ENCODE measurements around the gene SYNJ1. TPM values are rescaled to one million over a fixed set of nuclear protein-coding genes. Genes with fewer than 3 reads are reported as not detected.
"Not testable (repeated sequence)": the region's sequence is repeated elsewhere in the genome, so short reads cannot be mapped to it uniquely, and the experiment has no call there.

Gene SYNJ1, protein sequence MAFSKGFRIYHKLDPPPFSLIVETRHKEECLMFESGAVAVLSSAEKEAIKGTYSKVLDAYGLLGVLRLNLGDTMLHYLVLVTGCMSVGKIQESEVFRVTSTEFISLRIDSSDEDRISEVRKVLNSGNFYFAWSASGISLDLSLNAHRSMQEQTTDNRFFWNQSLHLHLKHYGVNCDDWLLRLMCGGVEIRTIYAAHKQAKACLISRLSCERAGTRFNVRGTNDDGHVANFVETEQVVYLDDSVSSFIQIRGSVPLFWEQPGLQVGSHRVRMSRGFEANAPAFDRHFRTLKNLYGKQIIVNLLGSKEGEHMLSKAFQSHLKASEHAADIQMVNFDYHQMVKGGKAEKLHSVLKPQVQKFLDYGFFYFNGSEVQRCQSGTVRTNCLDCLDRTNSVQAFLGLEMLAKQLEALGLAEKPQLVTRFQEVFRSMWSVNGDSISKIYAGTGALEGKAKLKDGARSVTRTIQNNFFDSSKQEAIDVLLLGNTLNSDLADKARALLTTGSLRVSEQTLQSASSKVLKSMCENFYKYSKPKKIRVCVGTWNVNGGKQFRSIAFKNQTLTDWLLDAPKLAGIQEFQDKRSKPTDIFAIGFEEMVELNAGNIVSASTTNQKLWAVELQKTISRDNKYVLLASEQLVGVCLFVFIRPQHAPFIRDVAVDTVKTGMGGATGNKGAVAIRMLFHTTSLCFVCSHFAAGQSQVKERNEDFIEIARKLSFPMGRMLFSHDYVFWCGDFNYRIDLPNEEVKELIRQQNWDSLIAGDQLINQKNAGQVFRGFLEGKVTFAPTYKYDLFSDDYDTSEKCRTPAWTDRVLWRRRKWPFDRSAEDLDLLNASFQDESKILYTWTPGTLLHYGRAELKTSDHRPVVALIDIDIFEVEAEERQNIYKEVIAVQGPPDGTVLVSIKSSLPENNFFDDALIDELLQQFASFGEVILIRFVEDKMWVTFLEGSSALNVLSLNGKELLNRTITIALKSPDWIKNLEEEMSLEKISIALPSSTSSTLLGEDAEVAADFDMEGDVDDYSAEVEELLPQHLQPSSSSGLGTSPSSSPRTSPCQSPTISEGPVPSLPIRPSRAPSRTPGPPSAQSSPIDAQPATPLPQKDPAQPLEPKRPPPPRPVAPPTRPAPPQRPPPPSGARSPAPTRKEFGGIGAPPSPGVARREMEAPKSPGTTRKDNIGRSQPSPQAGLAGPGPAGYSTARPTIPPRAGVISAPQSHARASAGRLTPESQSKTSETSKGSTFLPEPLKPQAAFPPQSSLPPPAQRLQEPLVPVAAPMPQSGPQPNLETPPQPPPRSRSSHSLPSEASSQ (N-terminal part only)
- total RNA-seq, result 10 to 100 TPM; 16.2 to 22.4 (median 20.1) TPM
- total RNA-seq (2013), result 12.6 TPM

DNA sequence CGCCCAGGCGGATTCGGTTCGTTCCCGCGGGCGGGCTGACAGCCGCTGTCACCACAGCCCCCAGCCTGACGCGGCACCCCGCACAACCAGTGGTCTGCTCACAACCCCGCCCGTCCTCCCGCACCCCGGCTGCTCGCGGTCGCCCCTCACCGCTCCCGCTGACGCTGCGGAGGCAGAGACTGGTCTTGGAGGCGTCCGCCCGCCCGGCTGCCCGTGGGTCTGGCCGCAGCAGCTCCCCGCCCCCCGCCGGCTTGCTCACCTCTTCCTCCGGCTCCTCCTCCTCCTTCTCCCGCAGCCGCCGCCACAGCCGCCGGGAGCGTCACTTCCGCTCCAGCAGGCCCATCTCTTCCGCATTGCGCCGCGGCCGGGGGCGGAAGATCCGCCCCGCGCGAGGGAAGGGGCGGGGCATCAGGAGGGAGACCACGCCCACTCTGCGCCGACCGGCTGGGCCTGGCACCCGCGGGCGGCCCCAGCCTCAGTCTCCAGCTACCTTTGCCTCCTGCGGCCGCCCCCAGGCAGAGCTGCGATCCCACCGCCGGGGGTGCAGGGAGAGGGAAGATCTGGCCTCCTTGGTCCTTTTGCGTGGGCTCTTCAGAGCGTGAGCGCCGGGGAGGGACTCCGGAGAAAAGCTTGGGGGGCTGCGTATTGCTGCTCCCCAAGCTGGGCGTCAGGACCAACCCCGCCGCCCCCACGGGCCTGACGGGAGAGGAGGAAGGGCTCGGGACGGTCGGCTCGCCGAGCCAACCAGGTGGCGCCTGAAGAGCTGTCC lies at the start of gene SYNJ1:
Gene SYNJ1, minus strand, starts transcription at position 327 of the 769 bp plus-strand sequence. CDS start 1,118 bp downstream, outside the sequence.
- peak within 1 kb of the TSS; percentile 78 for H3K27ac ChIP-seq (ENCODE audit: low read length)
- H3K9me3 ChIP-seq (ENCODE audit: control insufficient read depth, insufficient read depth, low read length), result no peaks in the 10 kb centered on the region
- no peaks in the 10 kb centered on the region for H3K36me3 Mint-ChIP-seq
- H3K27me3 ChIP-seq (ENCODE audit: control insufficient read depth, insufficient read depth, low read length), result no peaks in the 10 kb centered on the region
- H3K36me3 ChIP-seq (ENCODE audit: control insufficient read depth, insufficient read depth, low read length), result no peaks in the 10 kb centered on the region
- H3K4me3 ChIP-seq (ENCODE audit: low read length), result peak within 1 kb of the TSS; percentile 92
- H3K27ac Mint-ChIP-seq, result peak within 1 kb of the TSS; percentile 85 to 96
- intact Hi-C loops (cut with micrococcal nuclease), result loop anchor here (1.0 to 5.0 kb wide), 3 partner anchors 43 to 914 kb away; partner anchors contain the start of genes CFAP298, CRYZL1, ITSN1 and PAXBP1
- DNase-seq (peak; percentile 95 to 96), ATAC-seq (peak; percentile 88 to 97 (median 92))
- under 1% methylated on average over 79 of the region's 79 CpGs for WGBS (ENCODE audit: insufficient coverage)
- TF ChIP-seq, protein P1, sequence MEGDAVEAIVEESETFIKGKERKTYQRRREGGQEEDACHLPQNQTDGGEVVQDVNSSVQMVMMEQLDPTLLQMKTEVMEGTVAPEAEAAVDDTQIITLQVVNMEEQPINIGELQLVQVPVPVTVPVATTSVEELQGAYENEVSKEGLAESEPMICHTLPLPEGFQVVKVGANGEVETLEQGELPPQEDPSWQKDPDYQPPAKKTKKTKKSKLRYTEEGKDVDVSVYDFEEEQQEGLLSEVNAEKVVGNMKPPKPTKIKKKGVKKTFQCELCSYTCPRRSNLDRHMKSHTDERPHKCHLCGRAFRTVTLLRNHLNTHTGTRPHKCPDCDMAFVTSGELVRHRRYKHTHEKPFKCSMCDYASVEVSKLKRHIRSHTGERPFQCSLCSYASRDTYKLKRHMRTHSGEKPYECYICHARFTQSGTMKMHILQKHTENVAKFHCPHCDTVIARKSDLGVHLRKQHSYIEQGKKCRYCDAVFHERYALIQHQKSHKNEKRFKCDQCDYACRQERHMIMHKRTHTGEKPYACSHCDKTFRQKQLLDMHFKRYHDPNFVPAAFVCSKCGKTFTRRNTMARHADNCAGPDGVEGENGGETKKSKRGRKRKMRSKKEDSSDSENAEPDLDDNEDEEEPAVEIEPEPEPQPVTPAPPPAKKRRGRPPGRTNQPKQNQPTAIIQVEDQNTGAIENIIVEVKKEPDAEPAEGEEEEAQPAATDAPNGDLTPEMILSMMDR (IDR thresholded peaks at IDR 0.05), result no peak
- peak within 1 kb of the TSS; percentile 95 for H3K4me3 Mint-ChIP-seq
- H3K4me1 ChIP-seq (ENCODE audit: control insufficient read depth, insufficient read depth, low read length), result peaks cover 6% of the 10 kb centered on the region
- H3K9me3 Mint-ChIP-seq, result no peaks in the 10 kb centered on the region
- H3K27me3 Mint-ChIP-seq (ENCODE audit: low read depth in 2 of 2), result no peaks in the 10 kb centered on the region
- peaks cover 31 to 32% of the 10 kb centered on the region in 2 donors for H3K4me1 Mint-ChIP-seq

DNA sequence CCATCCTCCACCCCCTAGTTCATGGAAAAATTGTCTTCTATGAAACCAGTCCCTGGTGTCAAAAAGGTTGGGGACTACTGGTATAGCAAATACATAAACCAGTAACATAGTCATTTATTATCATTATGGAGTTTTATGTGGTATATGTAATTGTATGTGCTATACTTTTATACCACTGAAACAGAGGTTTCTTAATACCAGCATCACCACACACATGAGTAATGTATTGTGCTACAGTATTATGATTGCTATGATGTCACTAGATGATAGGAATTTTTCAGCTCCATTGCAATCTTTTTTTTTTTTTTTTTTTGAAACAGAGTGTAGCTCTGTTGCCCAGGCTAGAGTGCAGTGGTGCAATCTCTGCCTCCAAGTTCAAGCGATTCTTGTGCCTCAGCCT lies 49.5 kb upstream of the SYNJ1 start:
- no peaks in the 10 kb centered on the region for H3K9me3 Mint-ChIP-seq
- Histone ChIP-seq H3K4me1 (ENCODE audit: control insufficient read depth, insufficient read depth, low read length) (peaks cover 3% of the 10 kb centered on the region), H3K27me3 (ENCODE audit: control insufficient read depth, insufficient read depth, low read length) (no peaks in the 10 kb centered on the region), H3K27ac (ENCODE audit: low read length) (no peak overlapping the region), H3K36me3 (ENCODE audit: control insufficient read depth, insufficient read depth, low read length) (no peaks in the 10 kb centered on the region), H3K9me3 (ENCODE audit: control insufficient read depth, insufficient read depth, low read length) (no peaks in the 10 kb centered on the region), H3K4me3 (ENCODE audit: low read length) (no peak overlapping the region)
- intact Hi-C loops (cut with micrococcal nuclease), result no loop called here
- H3K27ac Mint-ChIP-seq, result no peak overlapping the region
- DNase-seq (no peak), ATAC-seq (no peak)
- no peaks in the 10 kb centered on the region for H3K27me3 Mint-ChIP-seq (ENCODE audit: low read depth in 2 of 2)
- TF ChIP-seq, protein P1 (IDR thresholded peaks at IDR 0.05), result no peak
- no peaks in the 10 kb centered on the region for H3K36me3 Mint-ChIP-seq
- no peak overlapping the region for H3K4me3 Mint-ChIP-seq
- peaks cover 7 to 8% of the 10 kb centered on the region in 2 donors for H3K4me1 Mint-ChIP-seq
- 95% methylated on average over 1 of the region's 1 CpG for WGBS (ENCODE audit: insufficient coverage)

DNA sequence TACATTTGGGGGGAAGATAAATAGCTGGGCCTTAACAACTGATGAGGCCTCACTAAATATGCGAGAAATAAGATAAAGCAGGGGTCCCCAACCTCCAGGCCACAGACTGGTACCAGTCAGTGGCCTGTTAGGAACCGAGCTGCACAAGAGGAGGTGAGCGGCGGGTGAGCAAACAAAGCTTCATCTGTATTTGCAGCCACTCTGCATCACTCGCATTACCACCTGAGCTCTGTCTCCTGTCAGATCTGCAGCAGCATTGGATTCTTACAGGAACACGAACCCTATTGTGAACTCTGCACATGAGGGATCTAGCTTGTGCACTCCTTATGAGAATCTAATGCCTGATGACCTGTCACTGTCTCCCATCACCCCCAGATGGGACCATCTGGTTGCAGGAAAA lies 48.9 kb upstream of the SYNJ1 start:
- H3K27ac Mint-ChIP-seq, result no peak overlapping the region

DNA sequence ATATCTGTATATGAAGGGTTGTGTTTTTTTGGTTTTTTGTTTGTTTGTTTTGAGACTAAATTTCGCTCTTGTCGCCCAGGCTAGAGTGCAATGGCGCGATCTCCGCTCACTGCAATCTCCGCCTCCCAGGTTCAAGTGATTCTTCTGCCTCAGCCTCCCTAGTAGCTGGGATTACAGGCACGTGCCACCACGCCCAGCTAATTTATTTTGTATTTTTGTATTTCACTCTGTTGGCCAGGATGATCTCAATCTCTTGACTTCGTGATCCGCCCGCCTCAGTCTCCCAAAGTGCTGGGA lies 45.2 kb upstream of the SYNJ1 start:
- ATAC-seq; H3K27me3 ChIP-seq (ENCODE audit: control insufficient read depth, insufficient read depth, low read length); H3K27ac ChIP-seq (ENCODE audit: low read length); H3K4me1 ChIP-seq (ENCODE audit: control insufficient read depth, insufficient read depth, low read length); H3K9me3 ChIP-seq (ENCODE audit: control insufficient read depth, insufficient read depth, low read length); H3K9me3 Mint-ChIP-seq; H3K36me3 ChIP-seq (ENCODE audit: control insufficient read depth, insufficient read depth, low read length); DNase-seq; H3K27me3 Mint-ChIP-seq (ENCODE audit: low read depth in 2 of 2); H3K36me3 Mint-ChIP-seq: not testable (repeated sequence)
- intact Hi-C loops (cut with micrococcal nuclease), result loop anchor here (5.0 kb wide), 2 partner anchors 161 to 769 kb away; partner anchors contain the start of genes CFAP298, GART and SON
- peak overlapping the region; percentile 93 for H3K4me3 ChIP-seq (ENCODE audit: low read length)
- Mint-ChIP-seq H3K4me3 (peak overlapping the region; percentile 100), H3K27ac (peak overlapping the region; percentile 98 to 99), H3K4me1 (peaks cover 42 to 46% of the 10 kb centered on the region in 2 donors)
- WGBS (ENCODE audit: insufficient coverage), result 94% methylated on average over 11 of the region's 11 CpGs

More for the DNA sequence above, 48.9 kb upstream of the SYNJ1 start:
- peaks cover 0 to under 1% of the 10 kb centered on the region in 2 donors for H3K9me3 Mint-ChIP-seq
- no peaks in the 10 kb centered on the region for H3K36me3 ChIP-seq (ENCODE audit: control insufficient read depth, insufficient read depth, low read length)
- H3K9me3 ChIP-seq (ENCODE audit: control insufficient read depth, insufficient read depth, low read length), result peaks cover 2% of the 10 kb centered on the region
- peaks cover 3% of the 10 kb centered on the region for H3K4me1 ChIP-seq (ENCODE audit: control insufficient read depth, insufficient read depth, low read length)
- H3K27me3 ChIP-seq (ENCODE audit: control insufficient read depth, insufficient read depth, low read length), result no peaks in the 10 kb centered on the region
- DNase-seq (no peak), ATAC-seq (no peak)
- no peak overlapping the region for H3K4me3 Mint-ChIP-seq
- peaks cover 12 to 13% of the 10 kb centered on the region in 2 donors for H3K4me1 Mint-ChIP-seq
- no peak overlapping the region for H3K27ac ChIP-seq (ENCODE audit: low read length)
- peaks cover 3% of the 10 kb centered on the region for H3K36me3 Mint-ChIP-seq
- 95% methylated on average over 6 of the region's 6 CpGs for WGBS (ENCODE audit: insufficient coverage)
- peaks cover under 1 to 3% of the 10 kb centered on the region in 2 donors for H3K27me3 Mint-ChIP-seq (ENCODE audit: low read depth in 2 of 2)
- TF ChIP-seq, protein P1 (IDR thresholded peaks at IDR 0.05), result no peak
- intact Hi-C loops (cut with micrococcal nuclease), result no loop called here
- H3K4me3 ChIP-seq (ENCODE audit: low read length), result no peak overlapping the region
